Type B pancreatic cell (in vitro differentiated cells): ENCODE measurements around the gene EPB41L4B. TPM values are rescaled to one million over a fixed set of nuclear protein-coding genes. Genes with fewer than 3 reads are reported as not detected.

Source experiments
- DNase-seq: peaks from one replicate; pipeline ENCODE4 v3.0.0; 2021; ENCODE audit warnings: mixed read lengths; ENCODE audit not compliant: unreplicated experiment; ENCODE audit errors: extremely low spot score
- H3K27ac Mint-ChIP-seq: 2 replicates; pipeline ENCODE4 v1.8.0; 2021; ENCODE audit warnings: mild to moderate bottlenecking, mixed read lengths
- H3K27me3 Mint-ChIP-seq: 2 replicates; pipeline ENCODE4 v1.8.0; 2021; ENCODE audit warnings: mixed read lengths
- H3K36me3 Mint-ChIP-seq: 2 replicates; pipeline ENCODE4 v1.8.0; 2021; ENCODE audit warnings: mixed read lengths
- H3K4me1 Mint-ChIP-seq: one replicate; pipeline ENCODE4 v1.8.0; 2021; ENCODE audit warnings: mixed read lengths; ENCODE audit not compliant: unreplicated experiment
- H3K4me3 Mint-ChIP-seq: 2 replicates; pipeline ENCODE4 v1.8.0; 2021; ENCODE audit warnings: mild to moderate bottlenecking, mixed read lengths
- H3K9me3 Mint-ChIP-seq: 2 replicates; pipeline ENCODE4 v1.8.0; 2021; ENCODE audit warnings: mixed read lengths
- total RNA-seq: library from RNA; stranded (reverse); gene quantifications from 2 replicates; pipeline ENCODE4 v1.2.1, GENCODE V29; 2021; ENCODE audit warnings: low replicate concordance
- TF ChIP-seq, protein P1 (sequence below): fragments of 200-600 bp; sonication (generic); conservative IDR thresholded peaks from 2 replicates; pipeline ENCODE4 v1.5.0; 2021; ENCODE audit warnings: antibody characterized with exemption, mild to moderate bottlenecking

Gene EPB41L4B
- total RNA-seq, 1 donor from 2014 or later: 14.4 TPM

DNA sequence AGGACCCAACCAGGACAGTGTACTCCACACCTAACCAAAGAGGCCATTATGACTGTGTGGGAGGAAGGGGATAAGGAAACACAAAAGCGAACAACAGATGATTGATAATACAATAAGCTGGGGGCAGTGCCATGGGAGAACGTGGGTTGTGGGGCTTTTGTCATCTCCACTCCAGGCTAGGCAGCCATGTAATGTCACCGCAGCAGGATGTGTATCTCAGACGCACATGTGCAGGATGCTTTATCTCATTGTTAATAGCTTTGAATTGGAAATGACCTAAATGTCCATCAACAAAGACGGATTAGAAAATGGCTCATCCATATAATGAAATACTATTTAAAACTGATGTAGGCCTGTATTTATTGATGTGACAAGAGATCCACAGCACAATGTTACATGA, 51.0 kb downstream of the EPB41L4B start:
- Mint-ChIP-seq H3K36me3 (peaks cover 10% of the 10 kb centered on the region), H3K27me3 (no peaks in the 10 kb centered on the region), H3K27ac (no peak overlapping the region), H3K4me1 (no peaks in the 10 kb centered on the region), H3K9me3 (peaks cover 4% of the 10 kb centered on the region), H3K4me3 (no peak overlapping the region)
- no peak for DNase-seq
- TF ChIP-seq, protein P1, sequence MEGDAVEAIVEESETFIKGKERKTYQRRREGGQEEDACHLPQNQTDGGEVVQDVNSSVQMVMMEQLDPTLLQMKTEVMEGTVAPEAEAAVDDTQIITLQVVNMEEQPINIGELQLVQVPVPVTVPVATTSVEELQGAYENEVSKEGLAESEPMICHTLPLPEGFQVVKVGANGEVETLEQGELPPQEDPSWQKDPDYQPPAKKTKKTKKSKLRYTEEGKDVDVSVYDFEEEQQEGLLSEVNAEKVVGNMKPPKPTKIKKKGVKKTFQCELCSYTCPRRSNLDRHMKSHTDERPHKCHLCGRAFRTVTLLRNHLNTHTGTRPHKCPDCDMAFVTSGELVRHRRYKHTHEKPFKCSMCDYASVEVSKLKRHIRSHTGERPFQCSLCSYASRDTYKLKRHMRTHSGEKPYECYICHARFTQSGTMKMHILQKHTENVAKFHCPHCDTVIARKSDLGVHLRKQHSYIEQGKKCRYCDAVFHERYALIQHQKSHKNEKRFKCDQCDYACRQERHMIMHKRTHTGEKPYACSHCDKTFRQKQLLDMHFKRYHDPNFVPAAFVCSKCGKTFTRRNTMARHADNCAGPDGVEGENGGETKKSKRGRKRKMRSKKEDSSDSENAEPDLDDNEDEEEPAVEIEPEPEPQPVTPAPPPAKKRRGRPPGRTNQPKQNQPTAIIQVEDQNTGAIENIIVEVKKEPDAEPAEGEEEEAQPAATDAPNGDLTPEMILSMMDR: no peak

DNA sequence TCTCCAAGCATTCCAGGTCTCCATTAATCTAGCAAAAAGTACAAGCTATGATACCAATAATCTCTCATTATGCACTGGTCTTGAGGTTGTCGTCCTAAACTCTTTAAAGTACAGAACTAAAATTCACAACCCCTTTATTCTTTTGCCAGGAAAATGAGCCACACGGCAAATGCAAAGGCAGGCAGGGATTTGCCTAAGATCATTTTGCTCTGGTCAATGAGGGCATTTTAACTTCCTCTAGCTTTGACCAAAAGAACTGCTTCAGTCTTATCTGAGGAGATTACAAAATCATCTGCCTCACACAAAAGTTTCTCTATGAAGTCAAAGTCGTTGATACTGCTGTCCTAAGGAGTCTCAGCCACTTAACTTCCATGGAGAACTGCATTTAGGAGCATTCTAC, 51.8 kb downstream of the EPB41L4B start:
- no peak for DNase-seq
- TF ChIP-seq, protein P1: no peak
- Mint-ChIP-seq H3K27ac (no peak overlapping the region), H3K9me3 (peaks cover 4% of the 10 kb centered on the region), H3K36me3 (peaks cover 10% of the 10 kb centered on the region), H3K27me3 (no peaks in the 10 kb centered on the region), H3K4me3 (no peak overlapping the region), H3K4me1 (no peaks in the 10 kb centered on the region)

DNA sequence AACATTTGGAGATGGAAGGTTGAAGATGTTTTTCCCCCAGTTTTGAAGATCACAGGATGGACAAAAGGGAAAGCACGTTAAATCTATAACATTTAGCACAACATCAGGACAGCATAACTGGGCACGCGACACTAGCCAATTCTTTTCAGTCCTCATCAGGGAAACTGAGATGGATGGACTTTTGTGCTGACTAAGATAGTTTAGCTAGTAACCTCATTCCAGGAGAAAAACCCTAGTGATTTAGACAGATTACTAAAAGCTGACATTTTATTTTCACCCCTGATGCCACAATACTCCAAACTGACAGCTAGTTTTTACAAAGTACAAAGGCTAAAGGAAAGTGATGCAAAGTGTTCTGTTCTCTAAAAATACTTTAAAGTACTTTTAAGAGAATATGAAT, 53.3 kb downstream of the EPB41L4B start:
- Mint-ChIP-seq H3K27ac (no peak overlapping the region), H3K27me3 (no peaks in the 10 kb centered on the region), H3K4me1 (no peaks in the 10 kb centered on the region), H3K4me3 (no peak overlapping the region), H3K36me3 (peaks cover 10% of the 10 kb centered on the region), H3K9me3 (peaks cover 4% of the 10 kb centered on the region)
- TF ChIP-seq, protein P1: no peak
- no peak for DNase-seq

DNA sequence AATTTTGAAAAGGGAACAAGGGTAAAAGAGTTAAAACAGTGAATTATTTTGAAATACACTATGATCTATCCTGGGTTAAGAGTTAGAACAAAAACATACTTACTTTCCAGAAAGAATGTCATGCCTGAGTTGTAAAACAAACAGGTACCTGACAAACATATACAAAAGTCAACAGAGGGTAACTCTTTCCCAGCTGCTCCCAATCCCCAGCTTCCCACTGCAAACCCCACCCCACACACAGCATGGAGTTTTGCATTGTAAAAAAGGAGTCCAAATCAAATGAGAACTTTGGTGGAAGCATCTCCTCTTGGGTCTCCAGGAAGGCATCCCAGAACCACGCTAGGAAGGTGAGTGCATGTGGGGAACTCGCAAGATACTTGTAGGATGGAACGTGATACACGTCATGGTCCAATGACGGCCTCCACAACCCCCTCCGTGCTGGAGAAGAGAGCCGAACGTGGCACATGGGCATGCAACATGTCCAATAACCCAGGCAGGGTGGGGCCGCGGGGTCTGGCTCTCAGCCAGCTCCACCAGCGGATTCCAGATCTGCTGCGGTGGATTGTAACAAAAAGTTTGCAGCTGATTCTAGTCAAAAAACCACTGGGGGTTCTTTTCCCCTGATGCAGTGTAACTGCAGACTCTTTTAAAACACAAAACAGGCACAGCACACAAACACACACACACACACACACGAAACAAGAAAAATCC, 55.8 kb downstream of the EPB41L4B start:
- Mint-ChIP-seq H3K27me3 (no peaks in the 10 kb centered on the region), H3K27ac (no peak overlapping the region), H3K36me3 (peaks cover 10% of the 10 kb centered on the region), H3K4me1 (no peaks in the 10 kb centered on the region), H3K4me3 (no peak overlapping the region), H3K9me3 (peaks cover 4% of the 10 kb centered on the region)
- TF ChIP-seq, protein P1: no peak
- no peak for DNase-seq

DNA sequence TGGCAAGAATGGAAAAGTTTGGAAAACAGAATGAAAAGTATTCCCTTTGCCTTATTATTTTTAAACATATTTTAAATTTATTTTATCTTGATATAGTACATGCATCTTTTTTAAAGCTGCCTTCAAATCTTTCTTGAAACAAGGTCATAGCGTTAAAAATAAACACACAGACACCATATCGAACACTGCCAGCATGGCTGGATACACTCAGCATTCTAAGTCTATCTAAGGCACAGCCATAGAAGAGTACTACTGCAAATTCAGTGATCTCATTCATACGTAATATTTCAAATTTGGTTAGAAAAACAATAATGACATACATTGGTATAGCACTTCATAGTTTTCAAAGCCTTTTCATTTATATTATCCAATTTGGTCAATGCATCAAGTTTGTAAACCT, 57.5 kb downstream of the EPB41L4B start:
- Mint-ChIP-seq H3K27me3 (no peaks in the 10 kb centered on the region), H3K9me3 (peaks cover 4% of the 10 kb centered on the region), H3K4me1 (peaks cover 5% of the 10 kb centered on the region), H3K27ac (no peak overlapping the region), H3K4me3 (no peak overlapping the region), H3K36me3 (peaks cover 7% of the 10 kb centered on the region)
- no peak for DNase-seq
- TF ChIP-seq, protein P1: no peak
